DOHH2 (cell line): ENCODE data around the gene GART.
"Not testable (repeated sequence)": the region's sequence is repeated elsewhere in the genome, so short reads cannot be mapped to it uniquely, and the experiment has no call there.

Experiments used
- EZH2phosphoT487 ChIP-seq: fragments of 200-600 bp; sonication (generic); IDR thresholded peaks from 2 replicates; pipeline ENCODE4 v1.6.1; 2017; ENCODE audit warnings: borderline replicate concordance, mild to moderate bottlenecking, antibody characterized with exemption, low read length, moderate library complexity, mixed read lengths
- TF ChIP-seq, protein P1 (sequence below): fragments of 200-600 bp; sonication (generic); IDR thresholded peaks from one replicate; pipeline ENCODE4 v1.5.1; 2014; ENCODE audit warnings: antibody characterized with exemption, mild to moderate bottlenecking, low read depth, low read length; ENCODE audit not compliant: poor library complexity, severe bottlenecking

DNA sequence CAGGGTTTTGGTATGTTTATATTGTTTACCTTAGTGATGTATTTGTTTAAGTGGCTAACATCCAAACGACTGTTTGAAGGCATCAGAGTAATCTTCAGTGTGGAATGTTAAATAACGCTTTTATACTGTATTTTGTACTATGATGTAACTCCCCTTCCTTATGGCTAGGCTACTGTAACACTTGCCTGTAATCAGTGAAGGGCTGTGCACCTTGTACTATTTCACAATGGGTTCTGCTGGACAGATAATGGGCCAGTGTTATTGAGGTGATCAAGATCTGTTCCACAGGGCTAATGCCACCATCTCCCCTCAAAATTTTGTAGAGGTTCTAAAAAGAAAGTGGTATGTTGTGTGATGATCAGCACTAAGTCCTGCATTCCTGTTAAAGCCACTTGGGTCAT lies 34.8 kb upstream of the GART start:
- TF ChIP-seq, protein P1, sequence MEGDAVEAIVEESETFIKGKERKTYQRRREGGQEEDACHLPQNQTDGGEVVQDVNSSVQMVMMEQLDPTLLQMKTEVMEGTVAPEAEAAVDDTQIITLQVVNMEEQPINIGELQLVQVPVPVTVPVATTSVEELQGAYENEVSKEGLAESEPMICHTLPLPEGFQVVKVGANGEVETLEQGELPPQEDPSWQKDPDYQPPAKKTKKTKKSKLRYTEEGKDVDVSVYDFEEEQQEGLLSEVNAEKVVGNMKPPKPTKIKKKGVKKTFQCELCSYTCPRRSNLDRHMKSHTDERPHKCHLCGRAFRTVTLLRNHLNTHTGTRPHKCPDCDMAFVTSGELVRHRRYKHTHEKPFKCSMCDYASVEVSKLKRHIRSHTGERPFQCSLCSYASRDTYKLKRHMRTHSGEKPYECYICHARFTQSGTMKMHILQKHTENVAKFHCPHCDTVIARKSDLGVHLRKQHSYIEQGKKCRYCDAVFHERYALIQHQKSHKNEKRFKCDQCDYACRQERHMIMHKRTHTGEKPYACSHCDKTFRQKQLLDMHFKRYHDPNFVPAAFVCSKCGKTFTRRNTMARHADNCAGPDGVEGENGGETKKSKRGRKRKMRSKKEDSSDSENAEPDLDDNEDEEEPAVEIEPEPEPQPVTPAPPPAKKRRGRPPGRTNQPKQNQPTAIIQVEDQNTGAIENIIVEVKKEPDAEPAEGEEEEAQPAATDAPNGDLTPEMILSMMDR: not testable (repeated sequence)
- not testable (repeated sequence) for TF ChIP-seq EZH2phosphoT487
